Suprapubic skin (tissue), 4 donors: Measurements from ENCODE around the gene SLC8A1.

Experiments
- CTCF ChIP-seq, 2 donors: fragments of 200-600 bp in 1 of 2; fragments of 450-650 bp in 1 of 2; sonication (generic) in 1 of 2; IDR thresholded peaks; one replicate each; pipeline ENCODE4 v1.5.1; 2016 to 2019; ENCODE audit warnings: antibody characterized with exemption in 2 of 2, mild to moderate bottlenecking in 1 of 2, moderate library complexity in 1 of 2
- EP300 ChIP-seq: sonication (generic); formaldehyde crosslinking; IDR thresholded peaks from one replicate; pipeline ENCODE4 v1.6.1; 2017; ENCODE audit warnings: antibody characterized with exemption
- POLR2A ChIP-seq, 2 donors: fragments of 450-650 bp; IDR thresholded peaks; one replicate each; pipeline ENCODE4 v1.6.1; 2017; ENCODE audit warnings: antibody characterized with exemption in 2 of 2, mild to moderate bottlenecking in 2 of 2, moderate library complexity in 2 of 2
- POLR2AphosphoS5 ChIP-seq, 3 donors: sonication (generic); formaldehyde crosslinking; IDR thresholded peaks; one replicate each; pipeline ENCODE4 v1.6.1; 2017; ENCODE audit warnings: antibody characterized with exemption in 3 of 3

DNA sequence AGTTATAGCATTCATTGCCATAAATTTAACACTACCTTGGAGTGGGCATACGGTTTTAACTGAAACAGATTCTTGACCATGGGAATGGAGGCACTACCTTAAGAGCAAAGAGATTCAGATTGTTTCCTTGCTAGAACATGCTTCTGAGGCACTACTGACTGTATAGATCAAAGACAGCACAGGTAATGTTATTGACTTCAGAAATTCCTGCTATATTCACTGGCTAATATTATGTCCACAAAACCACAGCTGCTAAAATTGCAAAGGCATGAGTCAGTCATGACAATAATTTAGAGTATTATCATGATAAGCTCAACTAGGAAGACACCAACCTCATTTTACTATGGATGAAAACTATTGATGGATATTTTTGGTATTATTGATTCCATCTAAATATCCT, 39.4 kb downstream of the SLC8A1 start:
- TF ChIP-seq POLR2A (IDR thresholded peaks at IDR 0.05) (no peak), POLR2AphosphoS5 (IDR thresholded peaks at IDR 0.05) (no peak), CTCF (IDR thresholded peaks at IDR 0.05) (no peak), EP300 (no peak)
